Measurements from ENCODE around the gene PTPRG. TPM values are rescaled to one million over a fixed set of nuclear protein-coding genes. Genes with fewer than 3 reads are reported as not detected.
A peak's percentile ranks its signal among the peaks of the same experiment; 100 is the strongest.

The PTPRG gene
- total and polyA plus RNA-seq, 2 experiments from 2014 or later = 24.4 to 131 TPM

DNA sequence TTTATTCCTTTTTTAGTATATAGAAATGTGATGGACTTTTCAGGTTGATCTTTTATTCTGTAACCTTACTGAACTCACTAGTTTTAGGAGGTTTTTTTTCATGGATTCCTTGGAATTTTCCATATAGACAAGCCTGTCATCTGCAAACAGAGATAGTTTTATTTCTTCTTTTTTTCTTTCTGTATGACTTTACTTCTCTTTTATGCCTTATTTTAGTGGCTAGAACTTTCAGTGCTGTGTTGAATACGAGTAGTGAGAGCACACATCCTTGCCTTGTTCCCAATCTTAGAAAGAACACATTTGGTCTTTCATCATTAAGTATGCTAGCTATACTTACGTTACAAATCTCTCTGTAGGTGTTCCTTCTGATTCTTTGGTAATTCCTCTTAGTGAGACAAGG is 336.5 kb downstream of the PTPRG start (continued):
- TF ChIP-seq, protein P1, sequence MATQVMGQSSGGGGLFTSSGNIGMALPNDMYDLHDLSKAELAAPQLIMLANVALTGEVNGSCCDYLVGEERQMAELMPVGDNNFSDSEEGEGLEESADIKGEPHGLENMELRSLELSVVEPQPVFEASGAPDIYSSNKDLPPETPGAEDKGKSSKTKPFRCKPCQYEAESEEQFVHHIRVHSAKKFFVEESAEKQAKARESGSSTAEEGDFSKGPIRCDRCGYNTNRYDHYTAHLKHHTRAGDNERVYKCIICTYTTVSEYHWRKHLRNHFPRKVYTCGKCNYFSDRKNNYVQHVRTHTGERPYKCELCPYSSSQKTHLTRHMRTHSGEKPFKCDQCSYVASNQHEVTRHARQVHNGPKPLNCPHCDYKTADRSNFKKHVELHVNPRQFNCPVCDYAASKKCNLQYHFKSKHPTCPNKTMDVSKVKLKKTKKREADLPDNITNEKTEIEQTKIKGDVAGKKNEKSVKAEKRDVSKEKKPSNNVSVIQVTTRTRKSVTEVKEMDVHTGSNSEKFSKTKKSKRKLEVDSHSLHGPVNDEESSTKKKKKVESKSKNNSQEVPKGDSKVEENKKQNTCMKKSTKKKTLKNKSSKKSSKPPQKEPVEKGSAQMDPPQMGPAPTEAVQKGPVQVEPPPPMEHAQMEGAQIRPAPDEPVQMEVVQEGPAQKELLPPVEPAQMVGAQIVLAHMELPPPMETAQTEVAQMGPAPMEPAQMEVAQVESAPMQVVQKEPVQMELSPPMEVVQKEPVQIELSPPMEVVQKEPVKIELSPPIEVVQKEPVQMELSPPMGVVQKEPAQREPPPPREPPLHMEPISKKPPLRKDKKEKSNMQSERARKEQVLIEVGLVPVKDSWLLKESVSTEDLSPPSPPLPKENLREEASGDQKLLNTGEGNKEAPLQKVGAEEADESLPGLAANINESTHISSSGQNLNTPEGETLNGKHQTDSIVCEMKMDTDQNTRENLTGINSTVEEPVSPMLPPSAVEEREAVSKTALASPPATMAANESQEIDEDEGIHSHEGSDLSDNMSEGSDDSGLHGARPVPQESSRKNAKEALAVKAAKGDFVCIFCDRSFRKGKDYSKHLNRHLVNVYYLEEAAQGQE (IDR thresholded peaks at IDR 0.05; ENCODE audit: unreplicated experiment) = no peak

DNA sequence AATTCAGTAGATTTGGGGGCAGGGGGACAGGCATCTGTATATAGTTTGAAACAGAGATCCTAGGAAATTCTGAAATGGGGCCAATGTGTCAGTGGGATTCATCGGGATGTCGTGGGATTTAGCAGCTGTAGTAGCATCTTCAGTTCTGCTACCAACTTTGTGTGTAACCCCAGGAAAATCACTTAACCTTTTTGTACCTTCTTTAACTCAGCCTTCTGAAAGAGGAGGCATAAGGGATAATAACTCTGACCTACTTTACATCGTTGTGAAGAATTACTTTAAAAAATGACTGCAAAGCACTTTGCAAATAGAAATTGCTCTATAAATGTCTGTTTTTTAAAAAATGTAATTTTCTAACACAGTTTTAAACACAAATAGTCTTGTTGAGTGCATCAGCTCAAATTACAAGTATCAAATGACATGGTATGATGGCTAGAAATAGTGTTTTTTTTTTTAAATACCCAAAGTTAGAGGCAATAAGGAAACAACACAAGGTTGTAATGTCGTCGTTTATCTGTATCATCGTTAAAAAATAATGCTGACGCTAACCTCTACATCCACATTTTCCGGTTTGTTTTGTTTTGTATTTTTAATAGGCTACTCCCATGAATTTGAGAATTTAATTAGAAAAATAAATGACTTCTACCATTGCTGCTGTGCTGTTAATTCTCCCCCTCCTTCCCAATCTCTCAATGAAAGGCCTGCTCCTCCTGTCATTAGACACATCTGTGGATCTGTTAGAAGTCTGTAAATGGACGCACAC is 338.5 kb downstream of the PTPRG start:
- Histone ChIP-seq H3K4me1 (ENCODE audit: insufficient read depth) (peaks cover 50% of the 10 kb centered on the region), H4K20me1 (replicated peaks; ENCODE audit: insufficient read depth) (0 out of 2 replicates have a peak, but pooled peaks cover 7% of the 10 kb centered on the region), H3K4me2 (0 out of 2 replicates have a peak overlapping the region, but pooled peaks have one; percentile 6), H3K79me2 (replicated peaks; ENCODE audit: insufficient read depth) (peaks cover 85% of the 10 kb centered on the region), H3K9me2 (ENCODE audit: insufficient read depth) (no peaks in the 10 kb centered on the region), H3F3A (replicated peaks; ENCODE audit: low read depth) (no peaks in the 10 kb centered on the region), H3K36me3 (ENCODE audit: insufficient read depth) (no peaks in the 10 kb centered on the region), H3K27ac (ENCODE audit: low read depth) (no peak overlapping the region), H3K4me3 (no peak overlapping the region), H2AFZ (no peak overlapping the region), H3K27me3 (ENCODE audit: insufficient read depth) (no peaks in the 10 kb centered on the region)
- Mint-ChIP-seq H3K36me3 (ENCODE audit: low read depth) (no peaks in the 10 kb centered on the region), H3K4me3 (no peak overlapping the region; the same call in 2 of the 3 replicates), H3K27me3 (ENCODE audit: insufficient read depth, low read depth, poor library complexity) (peaks cover 13% of the 10 kb centered on the region), H3K4me1 (peaks cover 71% of the 10 kb centered on the region), H3K9me3 (no peaks in the 10 kb centered on the region), H3K27ac (no peak overlapping the region)
- TF ChIP-seq JUNB (IDR thresholded peaks at IDR 0.05; ENCODE audit: unreplicated experiment) (no peak), POLR2AphosphoS5 (IDR thresholded peaks at IDR 0.05; ENCODE audit: low read depth) (no peak), EZH2 (IDR thresholded peaks at IDR 0.05; ENCODE audit: low read depth, unreplicated experiment) (no peak), ZNF114 (CRISPR knock-in tag; IDR thresholded peaks at IDR 0.05) (no peak)
- TF ChIP-seq, protein P1 (IDR thresholded peaks at IDR 0.05; ENCODE audit: unreplicated experiment) = no peak
- TF ChIP-seq, protein P2, sequence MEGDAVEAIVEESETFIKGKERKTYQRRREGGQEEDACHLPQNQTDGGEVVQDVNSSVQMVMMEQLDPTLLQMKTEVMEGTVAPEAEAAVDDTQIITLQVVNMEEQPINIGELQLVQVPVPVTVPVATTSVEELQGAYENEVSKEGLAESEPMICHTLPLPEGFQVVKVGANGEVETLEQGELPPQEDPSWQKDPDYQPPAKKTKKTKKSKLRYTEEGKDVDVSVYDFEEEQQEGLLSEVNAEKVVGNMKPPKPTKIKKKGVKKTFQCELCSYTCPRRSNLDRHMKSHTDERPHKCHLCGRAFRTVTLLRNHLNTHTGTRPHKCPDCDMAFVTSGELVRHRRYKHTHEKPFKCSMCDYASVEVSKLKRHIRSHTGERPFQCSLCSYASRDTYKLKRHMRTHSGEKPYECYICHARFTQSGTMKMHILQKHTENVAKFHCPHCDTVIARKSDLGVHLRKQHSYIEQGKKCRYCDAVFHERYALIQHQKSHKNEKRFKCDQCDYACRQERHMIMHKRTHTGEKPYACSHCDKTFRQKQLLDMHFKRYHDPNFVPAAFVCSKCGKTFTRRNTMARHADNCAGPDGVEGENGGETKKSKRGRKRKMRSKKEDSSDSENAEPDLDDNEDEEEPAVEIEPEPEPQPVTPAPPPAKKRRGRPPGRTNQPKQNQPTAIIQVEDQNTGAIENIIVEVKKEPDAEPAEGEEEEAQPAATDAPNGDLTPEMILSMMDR (conservative IDR thresholded peaks at IDR 0.05; ENCODE audit: low read depth in 2 of 2) = no peak
- ATAC-seq = no peak
- DNase-seq (ENCODE audit: low spot score) = no peak

Data from GM23338 (cell line).